ENCODE results near the gene NT5DC1. TPM values are rescaled to one million over a fixed set of nuclear protein-coding genes. Genes with fewer than 3 reads are reported as not detected.

Gene NT5DC1
- total RNA-seq, 1 donor from 2014 or later: 29.7 TPM

DNA sequence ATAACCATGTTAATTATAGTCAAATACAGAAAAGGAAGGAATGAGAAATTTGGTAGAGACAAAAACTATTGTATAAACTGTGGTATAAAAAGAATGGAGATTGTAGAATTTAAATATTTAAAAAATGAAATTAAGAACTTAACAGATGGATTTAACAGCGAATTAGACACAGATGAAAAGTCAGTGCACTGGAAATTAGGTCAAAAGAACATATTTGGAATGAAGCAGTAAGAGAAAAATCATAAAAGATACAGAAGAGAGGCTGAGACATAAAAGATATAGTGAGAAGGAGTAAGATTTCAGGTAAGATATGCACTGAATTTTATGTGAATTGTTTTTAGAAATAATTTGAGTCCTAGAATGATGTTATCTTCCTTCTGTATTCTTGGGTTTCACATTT is 139.2 kb downstream of the NT5DC1 start:
- Histone ChIP-seq H3K4me1 (ENCODE audit: insufficient read depth, low read length) (no peaks in the 10 kb centered on the region), H3K27ac (ENCODE audit: low read depth, low read length) (no peak overlapping the region), H3K9ac (ENCODE audit: low read length) (no peak overlapping the region), H2AFZ (ENCODE audit: low read depth, low read length) (no peak overlapping the region), H3K27me3 (ENCODE audit: insufficient read depth, low read length) (no peaks in the 10 kb centered on the region), H3K4me3 (ENCODE audit: insufficient read depth, low read depth, low read length) (no peak overlapping the region), H3K9me3 (ENCODE audit: insufficient read depth, low read depth, low read length) (no peaks in the 10 kb centered on the region), H3K79me2 (ENCODE audit: insufficient read depth, low read length) (no peaks in the 10 kb centered on the region), H3K4me2 (ENCODE audit: low read length) (no peak overlapping the region), H3K36me3 (ENCODE audit: insufficient read depth, low read length) (peaks cover 3% of the 10 kb centered on the region), H4K20me1 (ENCODE audit: insufficient read depth, low read length) (no peaks in the 10 kb centered on the region)
- no peak for DNase-seq (ENCODE audit: low read depth)
- H3K4me3 Mint-ChIP-seq (ENCODE audit: unreplicated experiment): no peak overlapping the region
- no peak overlapping the region for H3K27ac Mint-ChIP-seq (ENCODE audit: unreplicated experiment)
- no peaks in the 10 kb centered on the region for H3K9me3 Mint-ChIP-seq (ENCODE audit: unreplicated experiment)
- H3K27me3 Mint-ChIP-seq (ENCODE audit: low read depth, unreplicated experiment): no peaks in the 10 kb centered on the region
- no peak for FAIRE-seq
- TF ChIP-seq, protein P1, sequence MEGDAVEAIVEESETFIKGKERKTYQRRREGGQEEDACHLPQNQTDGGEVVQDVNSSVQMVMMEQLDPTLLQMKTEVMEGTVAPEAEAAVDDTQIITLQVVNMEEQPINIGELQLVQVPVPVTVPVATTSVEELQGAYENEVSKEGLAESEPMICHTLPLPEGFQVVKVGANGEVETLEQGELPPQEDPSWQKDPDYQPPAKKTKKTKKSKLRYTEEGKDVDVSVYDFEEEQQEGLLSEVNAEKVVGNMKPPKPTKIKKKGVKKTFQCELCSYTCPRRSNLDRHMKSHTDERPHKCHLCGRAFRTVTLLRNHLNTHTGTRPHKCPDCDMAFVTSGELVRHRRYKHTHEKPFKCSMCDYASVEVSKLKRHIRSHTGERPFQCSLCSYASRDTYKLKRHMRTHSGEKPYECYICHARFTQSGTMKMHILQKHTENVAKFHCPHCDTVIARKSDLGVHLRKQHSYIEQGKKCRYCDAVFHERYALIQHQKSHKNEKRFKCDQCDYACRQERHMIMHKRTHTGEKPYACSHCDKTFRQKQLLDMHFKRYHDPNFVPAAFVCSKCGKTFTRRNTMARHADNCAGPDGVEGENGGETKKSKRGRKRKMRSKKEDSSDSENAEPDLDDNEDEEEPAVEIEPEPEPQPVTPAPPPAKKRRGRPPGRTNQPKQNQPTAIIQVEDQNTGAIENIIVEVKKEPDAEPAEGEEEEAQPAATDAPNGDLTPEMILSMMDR (IDR thresholded peaks at IDR 0.05; ENCODE audit: insufficient read depth, low read depth, low read length): no peak
- TF ChIP-seq EZH2 (IDR thresholded peaks at IDR 0.05; ENCODE audit: insufficient read depth, low read length): no peak
- H3K4me1 Mint-ChIP-seq (ENCODE audit: low read depth, unreplicated experiment): no peaks in the 10 kb centered on the region
- peaks cover 2% of the 10 kb centered on the region for H3K36me3 Mint-ChIP-seq (ENCODE audit: low read depth, unreplicated experiment)

DNA sequence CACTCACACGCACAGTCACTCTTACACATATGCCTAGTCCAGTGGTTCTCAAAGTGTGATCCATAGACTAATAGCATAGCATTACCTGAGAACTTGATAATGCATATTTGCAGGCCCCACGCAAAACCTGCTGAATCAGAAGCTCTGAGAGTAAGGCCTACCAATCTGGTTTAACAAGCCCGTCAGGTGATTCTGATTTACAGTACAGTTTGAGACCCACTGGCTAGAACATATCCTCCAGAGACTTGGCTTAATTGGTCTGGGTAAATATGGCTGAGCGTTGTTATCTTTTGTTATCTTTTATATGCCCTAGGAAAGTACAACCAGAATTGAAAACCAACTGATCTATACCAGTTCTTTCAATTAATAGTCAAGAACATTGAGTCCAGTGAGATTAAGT is 143.6 kb downstream of the NT5DC1 start:
- H3K27ac Mint-ChIP-seq (ENCODE audit: unreplicated experiment): no peak overlapping the region
- no peaks in the 10 kb centered on the region for H3K27me3 Mint-ChIP-seq (ENCODE audit: low read depth, unreplicated experiment)
- peaks cover 3% of the 10 kb centered on the region for H3K36me3 ChIP-seq (ENCODE audit: insufficient read depth, low read length)
- no peak overlapping the region for H3K4me2 ChIP-seq (ENCODE audit: low read length)
- H3K36me3 Mint-ChIP-seq (ENCODE audit: low read depth, unreplicated experiment): peaks cover 2% of the 10 kb centered on the region
- no peak overlapping the region for H3K4me3 Mint-ChIP-seq (ENCODE audit: unreplicated experiment)
- no peak overlapping the region for H3K9ac ChIP-seq (ENCODE audit: low read length)
- H4K20me1 ChIP-seq (ENCODE audit: insufficient read depth, low read length): no peaks in the 10 kb centered on the region
- H3K4me3 ChIP-seq (ENCODE audit: insufficient read depth, low read depth, low read length): no peak overlapping the region
- TF ChIP-seq, protein P1 (IDR thresholded peaks at IDR 0.05; ENCODE audit: insufficient read depth, low read depth, low read length): no peak
- TF ChIP-seq EZH2 (IDR thresholded peaks at IDR 0.05; ENCODE audit: insufficient read depth, low read length): no peak
- no peaks in the 10 kb centered on the region for H3K9me3 ChIP-seq (ENCODE audit: insufficient read depth, low read depth, low read length)
- no peaks in the 10 kb centered on the region for H3K4me1 ChIP-seq (ENCODE audit: insufficient read depth, low read length)
- H3K9me3 Mint-ChIP-seq (ENCODE audit: unreplicated experiment): no peaks in the 10 kb centered on the region
- DNase-seq (ENCODE audit: low read depth) (no peak), FAIRE-seq (no peak)
- peaks cover 10% of the 10 kb centered on the region for H3K4me1 Mint-ChIP-seq (ENCODE audit: low read depth, unreplicated experiment)
- peaks cover 12% of the 10 kb centered on the region for H3K79me2 ChIP-seq (ENCODE audit: insufficient read depth, low read length)
- H3K27me3 ChIP-seq (ENCODE audit: insufficient read depth, low read length): no peaks in the 10 kb centered on the region
- no peak overlapping the region for H3K27ac ChIP-seq (ENCODE audit: low read depth, low read length)
- H2AFZ ChIP-seq (ENCODE audit: low read depth, low read length): no peak overlapping the region

DNA sequence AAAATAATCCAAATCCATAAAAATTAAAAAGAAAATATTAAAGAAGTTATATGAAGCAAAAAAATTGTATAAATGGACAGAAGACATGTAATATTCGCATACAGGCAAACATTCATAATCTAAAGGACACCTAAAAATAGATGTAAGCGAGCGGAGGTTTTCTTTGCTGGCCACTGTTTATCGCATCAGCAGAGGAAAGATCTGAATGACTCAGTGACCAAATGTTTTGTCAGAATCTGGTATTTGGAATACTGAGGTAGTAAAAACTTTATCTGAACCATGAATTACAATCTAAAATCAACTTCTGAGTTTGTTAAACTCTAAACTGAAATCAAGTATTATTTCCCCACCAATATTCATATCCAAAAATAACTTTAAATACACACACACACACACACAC is 145.4 kb downstream of the NT5DC1 start:
- H3K27me3 ChIP-seq (ENCODE audit: insufficient read depth, low read length): no peaks in the 10 kb centered on the region
- H3K4me1 ChIP-seq (ENCODE audit: insufficient read depth, low read length): peaks cover 13% of the 10 kb centered on the region
- peaks cover 3% of the 10 kb centered on the region for H3K36me3 ChIP-seq (ENCODE audit: insufficient read depth, low read length)
- no peak overlapping the region for H3K9ac ChIP-seq (ENCODE audit: low read length)
- FAIRE-seq: peak; percentile 66
- H3K4me1 Mint-ChIP-seq (ENCODE audit: low read depth, unreplicated experiment): peaks cover 22% of the 10 kb centered on the region
- H3K4me3 ChIP-seq (ENCODE audit: insufficient read depth, low read depth, low read length): no peak overlapping the region
- peak overlapping the region; percentile 43 for H3K27ac ChIP-seq (ENCODE audit: low read depth, low read length)
- H3K36me3 Mint-ChIP-seq (ENCODE audit: low read depth, unreplicated experiment): no peaks in the 10 kb centered on the region
- H3K27ac Mint-ChIP-seq (ENCODE audit: unreplicated experiment): no peak overlapping the region
- no peak overlapping the region for H3K4me3 Mint-ChIP-seq (ENCODE audit: unreplicated experiment)
- peak overlapping the region; percentile 53 for H3K4me2 ChIP-seq (ENCODE audit: low read length)
- DNase-seq (ENCODE audit: low read depth): peak; percentile 80
- H3K9me3 Mint-ChIP-seq (ENCODE audit: unreplicated experiment): no peaks in the 10 kb centered on the region
- no peaks in the 10 kb centered on the region for H3K27me3 Mint-ChIP-seq (ENCODE audit: low read depth, unreplicated experiment)
- TF ChIP-seq, protein P1 (IDR thresholded peaks at IDR 0.05; ENCODE audit: insufficient read depth, low read depth, low read length): no peak
- TF ChIP-seq EZH2 (IDR thresholded peaks at IDR 0.05; ENCODE audit: insufficient read depth, low read length): no peak
- no peak overlapping the region for H2AFZ ChIP-seq (ENCODE audit: low read depth, low read length)
- peaks cover 4% of the 10 kb centered on the region for H4K20me1 ChIP-seq (ENCODE audit: insufficient read depth, low read length)
- H3K79me2 ChIP-seq (ENCODE audit: insufficient read depth, low read length): peaks cover 30% of the 10 kb centered on the region
- no peaks in the 10 kb centered on the region for H3K9me3 ChIP-seq (ENCODE audit: insufficient read depth, low read depth, low read length)

Data from astrocyte (in vitro differentiated cells and primary cell).